Left kidney (tissue), 8 donors: ENCODE data around the gene LRRIQ4. TPM values are rescaled to one million over a fixed set of nuclear protein-coding genes. Genes with fewer than 3 reads are reported as not detected.

Experiments used
- DNase-seq: peaks from one replicate; pipeline ENCODE4 v3.0.0-alpha.2; 2013
- long read RNA-seq, 8 donors: transcript quantifications; one replicate each; lab custom pipeline, GENCODE V29; 2026
- polyA plus RNA-seq: library from polyadenylated mRNA; unstranded; fragments of 120-200 nt; gene quantifications from one replicate; pipeline ENCODE4 v1.2.1, GENCODE V29; 2013; ENCODE audit not compliant: insufficient read length

LRRIQ4 gene
- polyA plus RNA-seq = 0.12 TPM
- long read RNA-seq, donor 1 = 0 reads
- long read RNA-seq, donor 2 = 0 reads
- long read RNA-seq, donor 3 = 0 reads
- long read RNA-seq, donor 4 = 0 reads
- long read RNA-seq, donor 5 = 0 reads
- long read RNA-seq, donor 6 = 0 reads
- long read RNA-seq, donor 7 = 0 reads
- long read RNA-seq, donor 8 = 0 reads

GRCh38 chr3:169812332-169813235, at the start of gene LRRIQ4, which contains the start of gene LRRC34:
Gene LRRIQ4 (plus strand): TSS chr3:169812870. CDS start chr3:169821922, 9,052 bp downstream.
Gene LRRC34 (minus strand): TSS chr3:169812904. CDS start chr3:169812548, 356 bp downstream.
- DNase-seq = peak; percentile 73

- DNase-seq = peak; percentile 50
These were observed 48.3 kb upstream of the LRRIQ4 start for GRCh38 chr3:169764312-169764881.

GRCh38 chr3:169764882-169765612, 47.6 kb upstream of the LRRIQ4 start, which contains the start of gene TERC:
Gene TERC (minus strand): TSS chr3:169765060.
- DNase-seq = peak; percentile 92

- peak; percentile 78 for DNase-seq
These were observed 43.1 kb upstream of the LRRIQ4 start, which contains the start of gene ACTRT3 for GRCh38 chr3:169769287-169770181. Gene ACTRT3 (minus strand): TSS chr3:169769561. CDS start chr3:169769520, 41 bp downstream.

GRCh38 chr3:169771497-169772304, 41.0 kb upstream of the LRRIQ4 start:
- peak; percentile 95 for DNase-seq

GRCh38 chr3:169772305-169772896, 40.3 kb upstream of the LRRIQ4 start:
- peak; percentile 88 for DNase-seq

- DNase-seq = peak; percentile 93
These were observed 39.5 kb upstream of the LRRIQ4 start, which contains the start of gene MYNN for GRCh38 chr3:169772897-169773816. Gene MYNN (plus strand): TSS chr3:169773396. CDS start chr3:169774296, 900 bp downstream.

GRCh38 chr3:169774186-169774585, 38.5 kb upstream of the LRRIQ4 start:
- DNase-seq = no peak

GRCh38 chr3:169777822-169778221, 34.8 kb upstream of the LRRIQ4 start:
- DNase-seq = no peak

- no peak for DNase-seq
These were observed 31.9 kb upstream of the LRRIQ4 start for GRCh38 chr3:169780742-169781141.

- no peak for DNase-seq
These were observed 31.3 kb upstream of the LRRIQ4 start for GRCh38 chr3:169781209-169781855.

GRCh38 chr3:169787120-169787519, 25.6 kb upstream of the LRRIQ4 start:
- DNase-seq = no peak

- DNase-seq = no peak
These were observed 24.9 kb upstream of the LRRIQ4 start for GRCh38 chr3:169787791-169788190.

GRCh38 chr3:169790219-169790618, 22.5 kb upstream of the LRRIQ4 start:
- no peak for DNase-seq

GRCh38 chr3:169790687-169791429, 21.8 kb upstream of the LRRIQ4 start:
- no peak for DNase-seq

- no peak for DNase-seq
These were observed 20.3 kb upstream of the LRRIQ4 start for GRCh38 chr3:169792359-169792758.

GRCh38 chr3:169804681-169805080, 8.0 kb upstream of the LRRIQ4 start:
- DNase-seq = no peak
